ENCODE data around the gene KCNMA1.

KCNMA1 gene

DNA sequence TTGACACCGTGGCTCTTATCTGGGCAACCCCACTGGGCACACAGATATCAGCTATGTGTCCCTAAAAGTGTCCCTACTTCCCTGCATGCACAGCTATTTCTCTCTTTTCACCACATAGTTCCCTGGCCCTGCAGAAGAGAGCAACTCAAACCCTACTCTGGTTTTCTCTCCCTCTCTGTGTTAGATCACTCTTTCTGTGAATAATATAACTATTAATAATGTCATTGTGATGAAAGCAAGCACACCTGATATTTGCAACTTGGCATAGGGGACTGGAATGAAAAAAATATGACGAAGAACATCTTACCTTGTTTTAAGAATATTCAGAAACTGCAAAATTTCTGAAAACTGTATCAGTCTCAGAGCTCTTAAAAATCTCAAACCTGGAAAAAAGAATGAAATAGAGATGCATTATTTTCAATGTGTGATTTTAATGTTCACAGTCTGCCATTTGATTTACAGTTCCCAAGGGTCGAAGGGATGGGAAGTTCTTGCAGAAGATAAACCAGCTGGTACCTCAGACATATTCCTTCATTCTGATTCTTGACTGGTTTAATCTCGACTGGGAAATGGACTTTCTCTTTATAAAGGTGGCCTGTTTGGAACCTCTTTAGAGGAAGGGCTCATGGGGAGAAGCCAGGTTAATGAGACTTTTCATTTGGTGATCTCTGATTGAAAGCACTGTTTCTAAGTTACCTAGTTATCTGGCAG lies 516.8 kb downstream of the KCNMA1 start:
- Histone ChIP-seq H3K9ac (ENCODE audit: low read length in 2 of 2) (no peak overlapping the region), H3K27ac (ENCODE audit: low read length) (no peak overlapping the region), H3K4me3 (ENCODE audit: low read length in 2 of 2) (no peak overlapping the region), H3K9me3 (ENCODE audit: control insufficient read depth in 2 of 2, low read length in 2 of 2) (no peaks in the 10 kb centered on the region), H3K27me3 (ENCODE audit: control insufficient read depth in 1 of 2, insufficient read depth in 2 of 2, low read length in 2 of 2) (no peaks in the 10 kb centered on the region), H3K36me3 (ENCODE audit: control insufficient read depth in 2 of 2, insufficient read depth in 2 of 2, low read length in 2 of 2) (no peaks in the 10 kb centered on the region), H3K4me1 (ENCODE audit: control insufficient read depth, insufficient read depth, low read length) (peaks cover 5% of the 10 kb centered on the region)

DNA sequence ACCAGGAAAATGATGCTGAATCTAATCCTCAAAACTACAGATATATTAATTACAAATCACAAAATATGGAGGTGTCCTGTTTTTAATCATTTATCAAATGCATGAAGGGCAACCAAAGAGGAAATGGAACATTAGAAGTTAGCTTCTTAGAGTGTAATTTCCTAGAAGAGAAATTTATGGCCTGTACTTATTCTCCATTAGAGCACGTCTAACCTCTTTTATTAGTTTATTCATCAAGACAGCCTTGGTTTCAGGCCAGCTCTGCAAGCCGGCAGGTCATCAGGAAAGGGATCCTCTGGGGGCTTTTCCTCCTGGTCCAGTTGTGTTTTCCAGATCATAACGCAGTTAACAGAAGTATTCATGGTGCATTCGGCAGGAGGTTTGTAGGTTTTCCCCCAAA lies 517.6 kb downstream of the KCNMA1 start:
- H3K27me3 ChIP-seq (ENCODE audit: control insufficient read depth in 1 of 2, insufficient read depth in 2 of 2, low read length in 2 of 2), result no peaks in the 10 kb centered on the region
- no peak overlapping the region for H3K27ac ChIP-seq (ENCODE audit: low read length)
- no peak overlapping the region for H3K4me3 ChIP-seq (ENCODE audit: low read length in 2 of 2)
- H3K9me3 ChIP-seq (ENCODE audit: control insufficient read depth in 2 of 2, low read length in 2 of 2), result no peaks in the 10 kb centered on the region
- H3K9ac ChIP-seq (ENCODE audit: low read length in 2 of 2), result no peak overlapping the region
- no peaks in the 10 kb centered on the region for H3K36me3 ChIP-seq (ENCODE audit: control insufficient read depth in 2 of 2, insufficient read depth in 2 of 2, low read length in 2 of 2)
- H3K4me1 ChIP-seq (ENCODE audit: control insufficient read depth, insufficient read depth, low read length), result peaks cover 5% of the 10 kb centered on the region

DNA sequence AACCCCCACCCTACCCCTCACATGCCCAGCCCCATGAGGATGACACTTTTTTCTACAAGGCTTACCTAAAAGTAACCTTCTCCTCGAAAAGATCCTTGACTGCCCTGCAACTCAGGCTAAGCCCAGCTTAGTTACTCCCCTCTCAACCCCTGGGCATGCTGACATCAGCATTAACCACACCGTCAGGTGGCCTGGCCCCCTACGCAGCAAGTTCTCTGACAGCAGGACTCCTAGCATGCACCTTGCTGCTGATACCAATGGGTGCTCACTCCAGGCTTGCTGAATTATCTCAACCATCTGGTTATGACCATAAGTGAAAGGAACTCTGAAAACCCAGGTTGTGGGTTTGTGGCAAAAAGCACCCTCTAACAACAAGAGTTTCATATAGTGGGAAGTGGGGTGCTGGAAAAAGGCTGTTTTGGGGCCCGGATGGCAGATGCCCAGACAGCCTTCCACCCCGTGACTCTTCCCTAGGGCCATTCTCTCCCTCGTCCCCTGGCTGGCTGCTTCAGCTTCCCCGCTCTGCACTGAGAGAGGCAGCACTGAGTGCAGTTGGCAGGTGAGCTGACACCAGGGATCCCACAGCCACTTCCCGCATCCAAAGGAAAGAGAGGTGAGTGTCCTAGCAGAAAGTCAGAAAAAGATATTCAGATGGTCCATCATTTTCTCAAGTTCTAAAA lies 518.9 kb downstream of the KCNMA1 start:
- Histone ChIP-seq H3K9ac (ENCODE audit: low read length in 2 of 2) (no peak overlapping the region), H3K27me3 (ENCODE audit: control insufficient read depth in 1 of 2, insufficient read depth in 2 of 2, low read length in 2 of 2) (no peaks in the 10 kb centered on the region), H3K4me1 (ENCODE audit: control insufficient read depth, insufficient read depth, low read length) (peaks cover 5% of the 10 kb centered on the region), H3K4me3 (ENCODE audit: low read length in 2 of 2) (no peak overlapping the region), H3K36me3 (ENCODE audit: control insufficient read depth in 2 of 2, insufficient read depth in 2 of 2, low read length in 2 of 2) (no peaks in the 10 kb centered on the region), H3K27ac (ENCODE audit: low read length) (no peak overlapping the region), H3K9me3 (ENCODE audit: control insufficient read depth in 2 of 2, low read length in 2 of 2) (no peaks in the 10 kb centered on the region)

DNA sequence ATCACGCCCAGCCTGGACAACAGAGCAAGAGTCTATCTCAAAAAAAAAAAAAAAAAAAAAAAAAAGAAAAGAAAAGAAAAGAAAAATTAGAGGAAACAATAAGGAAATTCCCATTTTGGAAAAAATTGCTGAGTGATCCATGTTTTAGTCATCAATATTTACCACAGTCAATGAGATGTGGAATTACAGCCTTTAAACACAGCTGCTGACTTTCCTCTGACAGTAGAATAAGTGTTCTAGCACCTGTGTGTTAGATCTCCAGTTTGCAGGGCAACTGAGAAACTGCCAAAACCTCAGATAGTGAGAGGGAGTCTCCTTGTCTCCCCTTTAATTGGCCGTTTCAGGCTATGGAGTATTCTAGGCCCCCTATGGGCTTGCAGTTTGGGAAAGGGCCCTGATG lies 520.1 kb downstream of the KCNMA1 start:
- Histone ChIP-seq H3K9ac (ENCODE audit: low read length in 2 of 2) (no peak overlapping the region), H3K27me3 (ENCODE audit: control insufficient read depth in 1 of 2, insufficient read depth in 2 of 2, low read length in 2 of 2) (no peaks in the 10 kb centered on the region), H3K36me3 (ENCODE audit: control insufficient read depth in 2 of 2, insufficient read depth in 2 of 2, low read length in 2 of 2) (no peaks in the 10 kb centered on the region), H3K9me3 (ENCODE audit: control insufficient read depth in 2 of 2, low read length in 2 of 2) (no peaks in the 10 kb centered on the region), H3K27ac (ENCODE audit: low read length) (no peak overlapping the region), H3K4me1 (ENCODE audit: control insufficient read depth, insufficient read depth, low read length) (peaks cover 2% of the 10 kb centered on the region), H3K4me3 (ENCODE audit: low read length in 2 of 2) (no peak overlapping the region)

DNA sequence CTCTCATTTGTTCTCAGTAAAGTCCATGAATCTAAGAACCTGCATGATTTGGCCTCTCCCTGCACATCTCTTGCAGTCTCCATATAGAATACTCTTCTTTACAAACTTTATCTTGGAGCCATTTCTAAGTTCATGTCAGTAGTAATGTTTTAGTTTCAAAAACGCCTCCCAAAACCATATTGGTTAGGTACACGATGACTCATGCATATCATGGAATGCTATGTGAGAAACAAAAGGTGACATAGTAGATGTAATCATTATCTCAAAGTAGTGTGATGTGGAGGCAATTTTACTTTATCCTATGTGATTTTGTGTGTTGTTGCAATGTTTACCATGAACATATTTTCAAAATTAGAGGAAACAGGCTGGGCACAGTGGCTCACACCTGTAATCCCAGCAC lies 520.7 kb downstream of the KCNMA1 start:
- H3K4me1 ChIP-seq (ENCODE audit: control insufficient read depth, insufficient read depth, low read length), result peaks cover 6% of the 10 kb centered on the region

DNA sequence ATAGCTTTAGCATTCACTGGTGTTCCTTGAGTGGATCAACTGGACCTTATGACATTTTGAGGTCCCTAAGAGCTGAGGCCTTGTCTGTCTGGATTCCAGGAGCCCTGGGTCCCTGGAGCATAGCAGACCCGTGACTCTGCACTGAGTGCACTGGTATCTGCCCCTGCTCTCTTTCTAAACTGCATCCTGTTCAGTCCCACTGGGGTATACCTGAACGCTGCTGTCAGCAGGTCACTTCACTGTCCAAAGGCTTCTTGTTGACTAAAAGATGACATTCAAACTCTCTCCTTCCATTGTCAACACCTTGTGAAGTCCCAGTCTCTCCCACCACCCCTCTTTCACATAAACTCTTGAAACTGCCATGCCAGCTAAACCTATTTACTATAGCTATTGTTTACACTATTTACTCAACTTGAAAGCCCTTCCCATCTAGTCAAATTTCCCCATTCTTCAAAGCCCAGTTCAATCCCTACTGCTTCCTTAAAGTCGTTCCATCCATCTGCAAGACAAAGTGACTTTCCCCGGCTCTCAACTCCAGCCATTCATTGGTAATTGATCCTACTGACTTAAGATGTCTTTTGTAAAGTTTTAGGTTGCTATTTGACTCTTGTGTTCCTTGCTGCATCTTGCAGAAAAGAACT lies 523.3 kb downstream of the KCNMA1 start:
- H3K27ac ChIP-seq (ENCODE audit: low read length), result no peak overlapping the region
- H3K9ac ChIP-seq (ENCODE audit: low read length in 2 of 2), result no peak overlapping the region
- no peak overlapping the region for H3K4me3 ChIP-seq (ENCODE audit: low read length in 2 of 2)
- no peaks in the 10 kb centered on the region for H3K9me3 ChIP-seq (ENCODE audit: control insufficient read depth in 2 of 2, low read length in 2 of 2)
- peaks cover 0 to 2% of the 10 kb centered on the region in 2 donors for H3K36me3 ChIP-seq (ENCODE audit: control insufficient read depth in 2 of 2, insufficient read depth in 2 of 2, low read length in 2 of 2)
- peaks cover 10% of the 10 kb centered on the region for H3K4me1 ChIP-seq (ENCODE audit: control insufficient read depth, insufficient read depth, low read length)
- H3K27me3 ChIP-seq (ENCODE audit: control insufficient read depth in 1 of 2, insufficient read depth in 2 of 2, low read length in 2 of 2), result no peaks in the 10 kb centered on the region

More for the DNA sequence above, 520.7 kb downstream of the KCNMA1 start:
- Histone ChIP-seq H3K4me3 (ENCODE audit: low read length in 2 of 2) (no peak overlapping the region), H3K9ac (ENCODE audit: low read length in 2 of 2) (no peak overlapping the region), H3K36me3 (ENCODE audit: control insufficient read depth in 2 of 2, insufficient read depth in 2 of 2, low read length in 2 of 2) (no peaks in the 10 kb centered on the region), H3K27me3 (ENCODE audit: control insufficient read depth in 1 of 2, insufficient read depth in 2 of 2, low read length in 2 of 2) (no peaks in the 10 kb centered on the region), H3K27ac (ENCODE audit: low read length) (no peak overlapping the region), H3K9me3 (ENCODE audit: control insufficient read depth in 2 of 2, low read length in 2 of 2) (no peaks in the 10 kb centered on the region)

DNA sequence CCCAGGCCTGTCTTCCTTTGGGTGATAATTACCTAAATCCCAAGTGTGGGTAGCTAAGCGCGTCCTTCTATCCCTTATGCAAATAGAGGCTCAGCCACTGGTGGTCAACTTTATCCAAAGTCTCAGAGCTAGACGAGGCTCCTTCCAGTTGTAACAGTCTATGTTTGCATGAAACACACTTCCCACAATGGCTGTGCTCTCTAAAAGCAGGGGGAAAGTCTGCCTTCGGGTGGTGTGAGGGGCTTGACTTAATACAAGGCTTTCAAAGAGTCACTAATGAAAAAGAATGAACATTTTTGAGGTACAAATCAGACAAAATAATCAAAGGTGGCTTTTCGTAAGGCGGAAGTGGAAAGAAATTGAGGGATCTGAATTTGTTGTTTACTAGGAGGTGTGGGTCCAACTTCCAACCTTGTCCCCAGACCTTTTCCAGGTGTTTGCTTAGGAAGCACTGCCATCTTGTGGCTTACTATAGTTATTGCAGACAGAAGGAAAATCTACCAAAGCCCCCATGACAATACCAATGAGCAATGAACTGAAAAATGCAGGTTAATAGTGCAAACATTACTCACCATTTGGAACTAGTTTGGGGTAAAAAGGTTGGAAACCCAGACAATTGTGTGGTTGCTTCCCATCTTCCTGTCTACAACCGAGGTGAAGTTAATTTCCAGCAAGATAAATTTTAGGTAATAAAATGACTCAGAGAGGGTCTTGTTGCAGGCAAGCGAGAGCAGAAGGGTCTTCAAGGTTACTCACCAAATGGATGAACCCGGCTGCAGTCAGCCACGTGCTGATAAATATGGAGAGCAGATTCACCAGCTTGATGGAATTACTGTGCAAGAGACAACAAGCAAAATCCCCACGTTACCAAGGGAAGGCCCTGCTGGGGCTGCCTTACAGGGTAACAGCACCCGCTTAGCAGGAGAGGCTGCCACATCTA lies 525.7 kb downstream of the KCNMA1 start:
- Histone ChIP-seq H3K27ac (ENCODE audit: low read length) (no peak overlapping the region), H3K4me3 (ENCODE audit: low read length in 2 of 2) (no peak overlapping the region)

DNA sequence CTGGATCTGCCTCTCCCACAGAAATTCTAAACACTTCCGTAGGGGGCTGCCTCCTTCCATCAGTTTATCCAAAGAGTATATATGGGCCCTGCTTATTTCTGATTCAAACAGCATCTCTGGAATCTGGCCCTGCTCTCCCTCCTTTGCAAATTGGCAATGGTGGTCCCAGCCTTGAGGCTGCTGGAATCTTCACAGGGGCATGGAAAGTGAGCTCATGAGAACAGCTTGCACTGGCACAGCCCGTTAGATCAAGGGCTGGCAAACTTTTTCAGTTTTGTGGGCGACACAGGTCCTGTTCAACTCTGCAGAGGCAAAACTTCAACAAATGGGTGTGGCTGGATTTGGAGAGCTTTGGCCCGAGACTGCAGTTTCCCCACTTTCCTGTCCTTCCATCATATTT lies 526.9 kb downstream of the KCNMA1 start:
- H3K36me3 ChIP-seq (ENCODE audit: control insufficient read depth in 2 of 2, insufficient read depth in 2 of 2, low read length in 2 of 2), result peaks cover 0 to 8% of the 10 kb centered on the region in 2 donors
- H3K4me3 ChIP-seq (ENCODE audit: low read length in 2 of 2), result no peak overlapping the region
- H3K27me3 ChIP-seq (ENCODE audit: control insufficient read depth in 1 of 2, insufficient read depth in 2 of 2, low read length in 2 of 2), result no peaks in the 10 kb centered on the region
- H3K9ac ChIP-seq (ENCODE audit: low read length in 2 of 2), result no peak overlapping the region
- H3K9me3 ChIP-seq (ENCODE audit: control insufficient read depth in 2 of 2, low read length in 2 of 2), result no peaks in the 10 kb centered on the region
- H3K27ac ChIP-seq (ENCODE audit: low read length), result no peak overlapping the region
- peaks cover 15% of the 10 kb centered on the region for H3K4me1 ChIP-seq (ENCODE audit: control insufficient read depth, insufficient read depth, low read length)

More for the DNA sequence above, 525.7 kb downstream of the KCNMA1 start:
- Histone ChIP-seq H3K4me1 (ENCODE audit: control insufficient read depth, insufficient read depth, low read length) (peaks cover 10% of the 10 kb centered on the region), H3K27me3 (ENCODE audit: control insufficient read depth in 1 of 2, insufficient read depth in 2 of 2, low read length in 2 of 2) (no peaks in the 10 kb centered on the region), H3K9ac (ENCODE audit: low read length in 2 of 2) (no peak overlapping the region), H3K36me3 (ENCODE audit: control insufficient read depth in 2 of 2, insufficient read depth in 2 of 2, low read length in 2 of 2) (peaks cover 0 to 4% of the 10 kb centered on the region in 2 donors), H3K9me3 (ENCODE audit: control insufficient read depth in 2 of 2, low read length in 2 of 2) (no peaks in the 10 kb centered on the region)

DNA sequence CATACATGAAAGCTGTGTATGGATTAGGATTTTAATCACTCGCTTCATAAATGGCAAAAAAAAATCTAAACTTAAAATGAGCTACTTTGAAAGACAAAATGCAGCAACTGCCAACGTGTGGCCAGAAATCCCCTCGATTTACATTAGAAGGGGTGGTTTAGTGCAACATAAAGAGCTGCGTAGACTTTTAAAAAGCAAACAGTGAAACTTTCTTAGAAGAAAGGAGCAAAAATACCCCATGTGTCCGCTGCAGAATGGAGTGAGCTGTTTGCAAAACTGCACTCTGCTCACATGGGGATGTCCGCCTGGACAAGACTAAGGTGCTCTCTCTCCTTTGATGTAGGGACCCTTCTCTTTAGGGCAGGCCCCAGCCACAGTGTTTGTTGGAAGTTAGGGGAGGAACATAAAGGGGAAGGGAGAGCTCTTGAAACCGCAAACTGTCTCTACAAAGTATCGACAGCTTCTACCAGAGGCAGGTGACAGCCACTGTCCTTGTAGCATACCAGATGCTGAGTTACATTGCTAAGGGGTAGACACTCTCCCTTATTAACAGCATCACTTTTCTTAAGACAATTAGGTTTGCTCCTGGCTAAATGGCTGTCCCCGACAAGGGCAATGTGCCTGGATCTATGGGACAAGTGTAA lies 528.1 kb downstream of the KCNMA1 start:
- H3K9me3 ChIP-seq (ENCODE audit: control insufficient read depth in 2 of 2, low read length in 2 of 2), result no peaks in the 10 kb centered on the region
- no peak overlapping the region for H3K4me3 ChIP-seq (ENCODE audit: low read length in 2 of 2)
- no peaks in the 10 kb centered on the region for H3K27me3 ChIP-seq (ENCODE audit: control insufficient read depth in 1 of 2, insufficient read depth in 2 of 2, low read length in 2 of 2)
- no peak overlapping the region for H3K27ac ChIP-seq (ENCODE audit: low read length)
- H3K9ac ChIP-seq (ENCODE audit: low read length in 2 of 2), result no peak overlapping the region
- peaks cover 0 to 8% of the 10 kb centered on the region in 2 donors for H3K36me3 ChIP-seq (ENCODE audit: control insufficient read depth in 2 of 2, insufficient read depth in 2 of 2, low read length in 2 of 2)
- peaks cover 25% of the 10 kb centered on the region for H3K4me1 ChIP-seq (ENCODE audit: control insufficient read depth, insufficient read depth, low read length)

DNA sequence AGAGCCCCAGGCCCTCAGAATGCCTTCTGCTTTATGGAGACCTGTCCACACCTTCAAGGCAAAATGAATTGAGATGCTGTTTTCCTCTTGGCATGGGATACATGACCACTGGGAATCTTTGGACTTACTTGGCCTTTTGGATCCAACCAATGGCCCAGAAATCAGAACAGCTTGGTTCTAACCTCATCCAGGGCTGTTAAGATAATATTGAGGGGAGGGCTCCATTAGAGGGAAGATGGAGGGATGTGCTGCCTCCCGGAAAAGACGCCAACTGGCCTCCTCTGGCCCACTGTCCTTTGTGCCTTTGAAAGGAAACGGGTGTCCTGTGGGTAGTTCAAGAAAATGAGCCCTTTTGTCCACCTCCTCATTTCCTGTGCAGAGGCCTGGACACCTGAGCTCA lies 530.9 kb downstream of the KCNMA1 start:
- no peak overlapping the region for H3K4me3 ChIP-seq (ENCODE audit: low read length in 2 of 2)
- no peaks in the 10 kb centered on the region for H3K9me3 ChIP-seq (ENCODE audit: control insufficient read depth in 2 of 2, low read length in 2 of 2)
- H3K4me1 ChIP-seq (ENCODE audit: control insufficient read depth, insufficient read depth, low read length), result peaks cover 25% of the 10 kb centered on the region
- H3K9ac ChIP-seq (ENCODE audit: low read length in 2 of 2), result no peak overlapping the region
- peaks cover 0 to 15% of the 10 kb centered on the region in 2 donors for H3K36me3 ChIP-seq (ENCODE audit: control insufficient read depth in 2 of 2, insufficient read depth in 2 of 2, low read length in 2 of 2)
- no peaks in the 10 kb centered on the region for H3K27me3 ChIP-seq (ENCODE audit: control insufficient read depth in 1 of 2, insufficient read depth in 2 of 2, low read length in 2 of 2)
- no peak overlapping the region for H3K27ac ChIP-seq (ENCODE audit: low read length)
